Panc1 (cell line): ENCODE measurements around the gene RBMS1.

Experiments used
- POLR2AphosphoS5 ChIP-seq: IDR thresholded peaks from 2 replicates; pipeline ENCODE4 v1.6.1; 2012; ENCODE audit warnings: mild to moderate bottlenecking, low read depth, low read length, moderate library complexity
- REST ChIP-seq, 2 experiments: IDR thresholded peaks; 2 replicates each; pipeline ENCODE4 v1.6.1; 2011 to 2012; ENCODE audit warnings: low read depth in 2 of 2, control low read depth in 1 of 2, low read length in 1 of 2, mild to moderate bottlenecking in 1 of 2, moderate library complexity in 1 of 2; ENCODE audit not compliant: insufficient read depth in 1 of 2
- SIN3A ChIP-seq: IDR thresholded peaks from 2 replicates; pipeline ENCODE4 v1.6.1; 2012; ENCODE audit warnings: low read depth, mild to moderate bottlenecking, low read length, moderate library complexity, borderline replicate concordance; ENCODE audit not compliant: insufficient read depth
- TCF7L2 ChIP-seq: IDR thresholded peaks from 2 replicates; pipeline ENCODE4 v1.6.1; 2011; ENCODE audit warnings: mild to moderate bottlenecking, low read depth, low read length, inconsistent platforms
- TF ChIP-seq, protein P1 (sequence below): fragments of 450-650 bp; IDR thresholded peaks from 2 replicates; pipeline ENCODE4 v1.5.1; 2017; ENCODE audit warnings: mild to moderate bottlenecking

DNA sequence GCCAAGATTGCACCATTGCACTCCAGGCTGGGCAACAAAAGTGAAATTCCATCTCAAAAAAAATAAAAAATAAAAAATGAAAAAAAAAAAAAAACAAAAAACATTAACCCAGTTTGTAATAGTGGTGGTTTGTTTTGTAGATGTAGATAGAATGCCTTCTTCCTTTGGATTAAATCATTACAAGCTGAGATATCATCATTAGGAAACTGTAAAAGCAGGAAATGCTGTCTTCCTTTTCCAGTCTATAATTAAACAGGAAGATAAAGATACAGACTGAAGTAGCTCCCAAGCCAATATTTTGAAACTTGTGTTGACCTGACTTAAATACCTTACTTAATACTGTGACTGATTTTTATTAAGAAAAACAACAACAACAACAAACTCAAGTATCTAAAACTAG lies 43.1 kb downstream of the RBMS1 start:
- TF ChIP-seq, protein P1, sequence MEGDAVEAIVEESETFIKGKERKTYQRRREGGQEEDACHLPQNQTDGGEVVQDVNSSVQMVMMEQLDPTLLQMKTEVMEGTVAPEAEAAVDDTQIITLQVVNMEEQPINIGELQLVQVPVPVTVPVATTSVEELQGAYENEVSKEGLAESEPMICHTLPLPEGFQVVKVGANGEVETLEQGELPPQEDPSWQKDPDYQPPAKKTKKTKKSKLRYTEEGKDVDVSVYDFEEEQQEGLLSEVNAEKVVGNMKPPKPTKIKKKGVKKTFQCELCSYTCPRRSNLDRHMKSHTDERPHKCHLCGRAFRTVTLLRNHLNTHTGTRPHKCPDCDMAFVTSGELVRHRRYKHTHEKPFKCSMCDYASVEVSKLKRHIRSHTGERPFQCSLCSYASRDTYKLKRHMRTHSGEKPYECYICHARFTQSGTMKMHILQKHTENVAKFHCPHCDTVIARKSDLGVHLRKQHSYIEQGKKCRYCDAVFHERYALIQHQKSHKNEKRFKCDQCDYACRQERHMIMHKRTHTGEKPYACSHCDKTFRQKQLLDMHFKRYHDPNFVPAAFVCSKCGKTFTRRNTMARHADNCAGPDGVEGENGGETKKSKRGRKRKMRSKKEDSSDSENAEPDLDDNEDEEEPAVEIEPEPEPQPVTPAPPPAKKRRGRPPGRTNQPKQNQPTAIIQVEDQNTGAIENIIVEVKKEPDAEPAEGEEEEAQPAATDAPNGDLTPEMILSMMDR = no peak
- TF ChIP-seq POLR2AphosphoS5 (no peak), REST (IDR thresholded peaks at IDR 0.05; ENCODE audit: insufficient read depth in 1 of 2, low read depth in 2 of 2, low read length in 1 of 2) (no peak), SIN3A (no peak), TCF7L2 (no peak)
